Dendritic cell treated with granulocyte-macrophage colony-stimulating factor and Interleukin-4, amounts not matched to agents 40 ng/mL and 50 ng/mL, for 4 days (primary cell): ENCODE measurements around the gene STMP1.
"Not testable (repeated sequence)": the region's sequence is repeated elsewhere in the genome, so short reads cannot be mapped to it uniquely, and the experiment has no call there.

Source experiments
- H3K27ac Mint-ChIP-seq: one replicate; pipeline ENCODE4 v1.8.0; 2022; ENCODE audit warnings: mild to moderate bottlenecking, mixed read lengths
- H3K27me3 Mint-ChIP-seq: one replicate; pipeline ENCODE4 v1.8.0; 2022; ENCODE audit warnings: mild to moderate bottlenecking, mixed read lengths
- H3K36me3 Mint-ChIP-seq: one replicate; pipeline ENCODE4 v1.8.0; 2022; ENCODE audit warnings: low read depth, mixed read lengths
- H3K4me1 Mint-ChIP-seq: one replicate; pipeline ENCODE4 v1.8.0; 2022; ENCODE audit warnings: low read depth, mixed read lengths
- H3K4me3 Mint-ChIP-seq: one replicate; pipeline ENCODE4 v1.8.0; 2022; ENCODE audit warnings: mild to moderate bottlenecking, moderate library complexity, mixed read lengths
- H3K9me3 Mint-ChIP-seq: one replicate; pipeline ENCODE4 v1.8.0; 2022; ENCODE audit warnings: mixed read lengths
- intact Hi-C: fragments of 100-400 bp; cut with micrococcal nuclease; formaldehyde crosslinking; loops from one replicate; pipeline ENCODE4 v1.15.0; 2022

Gene STMP1

GRCh38 chr7:135670179-135670578 lies 7.9 kb downstream of the STMP1 start:
- Mint-ChIP-seq H3K36me3 (peaks cover 42% of the 10 kb centered on the region), H3K27ac (no peak overlapping the region)

DNA sequence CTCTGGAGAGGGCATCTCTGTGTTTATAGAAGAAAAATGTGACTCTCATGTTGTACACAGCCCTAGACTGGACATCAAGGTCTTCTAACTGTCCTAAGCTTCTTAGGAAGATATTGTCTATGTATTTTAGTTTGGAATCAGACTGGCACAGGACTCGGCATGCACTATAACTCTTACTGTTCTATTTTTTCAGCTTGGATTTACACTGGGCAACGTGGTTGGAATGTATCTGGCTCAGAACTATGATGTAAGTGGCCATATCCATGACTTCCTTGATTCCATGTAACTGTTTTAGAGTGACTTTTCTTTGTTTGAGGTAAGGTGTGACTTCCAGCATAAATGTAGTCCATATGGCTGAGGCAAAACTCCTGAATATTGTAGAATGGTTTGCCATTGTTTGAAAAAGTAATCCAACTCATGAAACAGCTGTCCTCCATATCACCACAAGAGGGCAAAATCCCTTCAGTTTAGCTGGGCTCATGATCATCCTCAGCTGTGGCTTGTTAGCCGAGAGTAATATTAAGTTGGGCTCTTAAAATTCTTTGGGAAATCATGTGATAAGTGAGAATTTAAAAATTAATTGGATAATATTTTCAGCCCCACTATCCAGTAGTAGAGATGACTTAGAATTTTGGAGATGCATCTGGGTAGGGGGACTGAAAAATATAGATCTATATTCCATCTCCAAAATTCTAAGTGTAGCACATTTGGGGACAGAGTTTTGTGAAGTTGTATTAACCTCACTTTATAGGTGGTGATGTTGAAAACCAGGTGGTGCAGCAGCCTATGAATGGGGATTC lies 10.4 kb downstream of the STMP1 start:
- intact Hi-C loops: no loop called here
- Mint-ChIP-seq H3K27me3 (no peaks in the 10 kb centered on the region), H3K4me1 (peaks cover 25% of the 10 kb centered on the region), H3K4me3 (no peak overlapping the region), H3K36me3 (peaks cover 56% of the 10 kb centered on the region), H3K27ac (no peak overlapping the region), H3K9me3 (no peaks in the 10 kb centered on the region)

More at GRCh38 chr7:135670179-135670578, 7.9 kb downstream of the STMP1 start:
- H3K4me1 Mint-ChIP-seq: peaks cover 43% of the 10 kb centered on the region
- H3K9me3 Mint-ChIP-seq: no peaks in the 10 kb centered on the region
- intact Hi-C loops: no loop called here
- H3K27me3 Mint-ChIP-seq: no peaks in the 10 kb centered on the region
- no peak overlapping the region for H3K4me3 Mint-ChIP-seq

DNA sequence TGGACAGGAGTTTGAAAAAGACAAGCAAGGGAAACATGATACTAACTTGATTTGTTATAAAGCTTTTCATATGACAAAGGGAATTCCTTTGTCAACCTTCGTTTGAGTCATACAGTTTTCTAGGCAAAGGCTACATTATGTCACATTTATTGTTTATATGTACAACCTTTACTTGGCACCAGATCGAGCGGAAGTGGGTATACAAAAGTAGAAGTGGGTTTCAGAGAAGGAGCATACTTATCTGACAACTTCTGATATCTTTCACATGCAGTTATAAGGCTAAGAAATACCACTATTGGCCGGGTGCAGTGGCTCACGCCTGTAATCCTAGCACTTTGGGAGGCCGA lies 11.0 kb downstream of the STMP1 start:
- no peaks in the 10 kb centered on the region for H3K9me3 Mint-ChIP-seq
- H3K36me3 Mint-ChIP-seq: peaks cover 59% of the 10 kb centered on the region
- peaks cover 22% of the 10 kb centered on the region for H3K4me1 Mint-ChIP-seq
- no peak overlapping the region for H3K4me3 Mint-ChIP-seq
- intact Hi-C loops: no loop called here
- H3K27ac Mint-ChIP-seq: no peak overlapping the region
- no peaks in the 10 kb centered on the region for H3K27me3 Mint-ChIP-seq

DNA sequence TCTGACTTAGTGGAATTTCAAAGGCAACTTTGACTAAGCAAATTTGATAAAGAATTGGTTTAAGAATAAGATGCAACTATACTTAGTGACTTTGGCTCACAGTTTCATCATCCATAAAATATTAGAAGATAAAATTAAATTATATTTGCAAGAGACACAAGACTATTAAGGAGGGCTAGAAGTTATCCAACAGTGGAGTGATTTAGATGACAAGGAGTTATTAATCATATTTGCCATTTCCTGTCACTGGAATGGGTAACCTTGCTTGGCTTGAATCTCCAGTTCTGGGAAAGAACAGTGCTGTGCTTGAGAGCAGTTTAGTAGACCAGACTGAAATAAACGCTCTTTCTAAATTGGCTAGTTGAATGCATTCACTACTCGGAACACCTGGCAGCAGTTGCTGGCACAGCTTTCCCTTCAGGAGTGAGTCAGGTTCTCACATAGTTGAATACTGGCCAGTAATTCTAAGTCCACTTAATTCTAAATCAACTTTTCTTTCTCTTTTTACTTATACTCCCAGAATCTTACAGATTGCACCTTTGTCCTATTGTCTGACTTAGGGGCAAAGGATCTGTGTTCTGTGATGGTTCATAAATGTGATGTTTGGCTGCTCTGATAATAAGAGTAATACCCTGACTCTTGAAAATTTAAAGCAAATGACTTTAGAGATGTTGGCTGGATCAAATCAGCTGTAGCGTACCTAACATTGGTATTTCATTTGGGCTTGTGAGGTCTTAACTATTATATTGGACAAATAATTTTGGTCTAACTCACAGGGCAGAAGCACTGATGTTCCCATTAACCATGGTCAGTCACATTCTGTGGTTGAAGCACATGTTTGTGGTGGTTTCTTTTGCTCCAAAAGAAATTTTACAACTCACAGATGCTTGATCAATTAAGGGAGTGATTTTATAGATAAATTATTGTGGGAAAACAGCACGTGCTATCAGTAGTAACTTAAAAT lies 16.6 kb downstream of the STMP1 start:
- intact Hi-C loops: no loop called here
- H3K4me3 Mint-ChIP-seq: no peak overlapping the region
- no peak overlapping the region for H3K27ac Mint-ChIP-seq
- H3K9me3 Mint-ChIP-seq: no peaks in the 10 kb centered on the region
- peaks cover 16% of the 10 kb centered on the region for H3K4me1 Mint-ChIP-seq
- peaks cover 76% of the 10 kb centered on the region for H3K36me3 Mint-ChIP-seq
- no peaks in the 10 kb centered on the region for H3K27me3 Mint-ChIP-seq

DNA sequence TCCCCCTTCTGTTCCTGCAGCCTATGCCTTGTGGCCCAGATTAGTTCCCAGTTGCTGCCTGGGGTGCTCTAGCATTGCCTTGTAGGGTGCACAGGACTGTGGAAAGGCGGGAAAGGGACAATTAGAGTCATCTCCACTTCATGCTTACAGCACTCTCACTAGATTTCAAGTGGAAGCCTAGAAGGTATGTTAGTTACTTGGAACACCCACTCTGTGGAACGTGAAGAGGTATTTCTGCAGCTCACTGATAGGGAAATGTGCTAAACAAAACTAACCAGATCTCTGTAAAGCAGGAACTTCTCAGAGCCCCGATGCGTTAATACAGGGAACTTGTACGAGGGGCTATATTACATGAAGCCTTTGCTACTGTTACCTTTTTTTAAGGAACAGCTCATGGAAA lies 19.4 kb downstream of the STMP1 start:
- Mint-ChIP-seq H3K4me3 (no peak overlapping the region), H3K36me3 (peaks cover 67% of the 10 kb centered on the region), H3K9me3 (no peaks in the 10 kb centered on the region), H3K4me1 (peaks cover 16% of the 10 kb centered on the region), H3K27ac (no peak overlapping the region), H3K27me3 (no peaks in the 10 kb centered on the region)
- intact Hi-C loops: no loop called here

DNA sequence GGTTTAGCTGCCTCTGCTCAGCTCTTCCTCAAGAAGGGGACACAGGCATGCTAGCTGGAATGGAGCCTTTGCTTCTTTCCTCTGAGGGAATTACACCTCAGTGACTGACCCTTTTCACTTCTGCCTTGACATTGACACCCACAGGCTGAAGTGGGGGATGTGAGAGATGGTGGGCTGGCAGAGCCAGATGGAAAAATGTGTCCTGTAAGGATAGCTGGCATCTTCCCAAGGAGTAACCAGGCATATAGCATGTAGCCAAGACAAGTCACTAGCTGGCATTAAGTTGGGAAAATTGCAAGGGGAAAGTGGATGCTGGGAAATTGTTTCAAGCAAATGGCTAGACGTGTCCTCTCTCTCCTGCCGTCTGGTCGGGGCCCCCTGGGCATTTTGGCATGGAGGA lies 19.9 kb downstream of the STMP1 start:
- H3K9me3 Mint-ChIP-seq: no peaks in the 10 kb centered on the region
- H3K27me3 Mint-ChIP-seq: no peaks in the 10 kb centered on the region
- no peak overlapping the region for H3K27ac Mint-ChIP-seq
- H3K4me3 Mint-ChIP-seq: no peak overlapping the region
- intact Hi-C loops: no loop called here
- H3K4me1 Mint-ChIP-seq: peaks cover 16% of the 10 kb centered on the region
- peaks cover 63% of the 10 kb centered on the region for H3K36me3 Mint-ChIP-seq

DNA sequence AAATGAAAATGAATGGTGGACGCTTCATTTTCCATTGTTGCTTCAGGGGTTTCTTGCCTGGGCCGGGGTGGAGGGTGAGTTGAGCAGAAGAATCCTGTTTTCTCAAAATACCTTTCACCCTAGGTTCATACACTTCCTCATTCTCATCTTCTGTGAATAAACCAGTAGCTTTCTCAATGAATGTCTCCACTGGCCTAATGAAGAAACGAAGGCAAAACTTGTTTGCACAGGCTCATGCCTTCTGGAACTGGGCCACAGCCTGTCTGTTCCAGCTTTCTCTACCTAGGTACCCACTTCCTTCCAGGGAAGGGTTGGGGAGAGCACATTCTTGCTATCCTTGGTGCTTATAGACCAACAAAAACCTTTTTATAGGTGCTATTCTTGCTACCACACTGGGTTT lies 21.3 kb downstream of the STMP1 start:
- Mint-ChIP-seq H3K9me3 (no peaks in the 10 kb centered on the region), H3K36me3 (peaks cover 49% of the 10 kb centered on the region), H3K4me3 (no peak overlapping the region), H3K27me3 (no peaks in the 10 kb centered on the region), H3K4me1 (peaks cover 16% of the 10 kb centered on the region), H3K27ac (no peak overlapping the region)
- intact Hi-C loops: no loop called here

DNA sequence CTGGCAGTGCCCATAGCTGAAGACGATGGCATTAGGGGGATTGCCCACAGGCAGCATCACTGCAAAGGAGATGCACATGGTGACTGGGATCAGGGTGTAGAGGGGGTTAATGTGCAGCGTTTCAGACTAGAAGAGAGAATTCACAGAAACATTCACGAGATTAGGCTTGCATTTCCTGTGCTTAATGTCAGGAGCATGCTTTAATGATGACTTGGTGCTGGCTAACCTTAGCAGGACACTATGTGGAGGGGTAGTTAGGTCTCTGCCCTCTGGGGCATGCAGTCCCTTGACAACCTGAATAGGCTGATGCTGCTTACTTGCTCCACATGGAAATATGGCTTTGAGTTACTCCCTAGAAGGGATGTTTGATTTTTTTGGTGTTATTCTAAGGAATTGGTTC lies 21.8 kb downstream of the STMP1 start:
- Mint-ChIP-seq H3K27me3 (no peaks in the 10 kb centered on the region), H3K36me3 (peaks cover 50% of the 10 kb centered on the region), H3K4me1 (peaks cover 16% of the 10 kb centered on the region), H3K27ac (no peak overlapping the region), H3K4me3 (no peak overlapping the region), H3K9me3 (no peaks in the 10 kb centered on the region)
- intact Hi-C loops: no loop called here

DNA sequence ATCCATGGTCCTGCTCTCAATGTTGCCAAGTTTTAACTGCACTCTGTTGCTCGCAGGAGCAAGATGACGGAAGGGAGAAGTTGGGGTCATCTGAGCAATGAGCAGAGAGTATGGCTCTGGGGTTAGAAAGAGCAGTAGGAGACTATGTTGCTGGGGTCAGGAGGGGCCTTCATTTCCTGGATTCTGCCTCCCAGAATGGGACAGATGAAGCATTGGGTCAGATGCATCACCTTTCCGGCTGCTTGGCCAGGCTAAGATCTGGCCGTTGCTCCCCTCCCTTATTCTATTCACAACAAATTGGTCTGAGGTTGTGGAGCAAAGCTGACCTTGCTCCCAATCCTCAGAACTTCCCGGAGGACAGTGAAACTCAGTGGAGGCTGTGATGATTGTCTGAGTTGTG lies 22.4 kb downstream of the STMP1 start:
- peaks cover 52% of the 10 kb centered on the region for H3K36me3 Mint-ChIP-seq
- no peak overlapping the region for H3K27ac Mint-ChIP-seq
- intact Hi-C loops: no loop called here
- H3K4me1 Mint-ChIP-seq: peaks cover 16% of the 10 kb centered on the region
- no peak overlapping the region for H3K4me3 Mint-ChIP-seq
- no peaks in the 10 kb centered on the region for H3K9me3 Mint-ChIP-seq
- H3K27me3 Mint-ChIP-seq: no peaks in the 10 kb centered on the region

GRCh38 chr7:135685306-135686084 lies 23.2 kb downstream of the STMP1 start:
- H3K4me1 Mint-ChIP-seq: peaks cover 16% of the 10 kb centered on the region
- intact Hi-C loops: no loop called here

GRCh38 chr7:135687466-135687865 lies 25.2 kb downstream of the STMP1 start:
- Mint-ChIP-seq H3K4me3 (no peak overlapping the region), H3K27ac (no peak overlapping the region), H3K36me3 (peaks cover 53% of the 10 kb centered on the region), H3K4me1 (peaks cover 15% of the 10 kb centered on the region), H3K27me3 (no peaks in the 10 kb centered on the region), H3K9me3 (no peaks in the 10 kb centered on the region)
- intact Hi-C loops: no loop called here

More at GRCh38 chr7:135685306-135686084, 23.2 kb downstream of the STMP1 start:
- Mint-ChIP-seq H3K27ac (no peak overlapping the region), H3K36me3 (peaks cover 53% of the 10 kb centered on the region), H3K9me3 (no peaks in the 10 kb centered on the region), H3K4me3 (no peak overlapping the region), H3K27me3 (no peaks in the 10 kb centered on the region)

DNA sequence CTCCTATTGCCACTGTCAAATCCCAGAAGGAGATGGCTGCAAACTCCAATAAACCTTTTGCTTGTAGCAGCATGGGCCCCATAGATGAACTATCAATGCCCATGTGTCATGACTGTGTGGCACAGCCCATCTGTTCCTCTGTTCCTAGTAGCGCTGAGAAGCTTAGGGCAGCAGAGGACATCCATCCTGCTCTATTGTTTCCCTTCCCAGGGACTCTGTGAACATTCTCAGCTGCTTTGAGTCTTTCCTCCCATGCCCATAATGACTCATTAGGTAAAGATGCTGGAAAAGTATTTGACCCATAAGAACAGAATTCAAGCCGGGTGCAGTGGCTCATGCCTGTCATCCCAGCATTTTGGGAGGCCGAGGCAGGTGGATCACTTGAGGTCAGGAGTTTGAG lies 28.3 kb downstream of the STMP1 start:
- no peak overlapping the region for H3K4me3 Mint-ChIP-seq
- H3K36me3 Mint-ChIP-seq: peaks cover 43% of the 10 kb centered on the region
- no peaks in the 10 kb centered on the region for H3K9me3 Mint-ChIP-seq
- no peaks in the 10 kb centered on the region for H3K27me3 Mint-ChIP-seq
- H3K4me1 Mint-ChIP-seq: peaks cover 11% of the 10 kb centered on the region
- no peak overlapping the region for H3K27ac Mint-ChIP-seq
- intact Hi-C loops: no loop called here

DNA sequence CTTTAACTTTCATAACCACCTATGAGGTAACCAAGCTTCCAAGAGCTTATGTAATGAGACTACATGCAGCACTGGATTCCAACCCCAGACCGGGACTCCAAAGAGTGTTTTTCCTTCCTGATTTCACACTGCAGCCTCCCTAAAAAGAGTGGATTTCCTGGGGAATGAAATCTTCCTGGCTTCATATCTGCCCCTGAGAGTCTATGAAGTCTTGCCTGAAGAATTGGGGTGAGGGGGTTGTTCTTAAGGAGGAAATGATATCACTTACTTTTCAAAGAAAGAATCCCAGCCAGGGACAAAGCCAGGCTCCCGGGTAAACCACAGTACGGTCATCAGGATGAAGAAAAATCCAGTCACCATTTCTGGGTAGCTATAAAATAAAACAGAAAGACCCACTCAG lies 29.7 kb downstream of the STMP1 start:
- Mint-ChIP-seq H3K9me3 (no peaks in the 10 kb centered on the region), H3K27me3 (no peaks in the 10 kb centered on the region), H3K36me3 (peaks cover 41% of the 10 kb centered on the region), H3K4me3 (no peak overlapping the region), H3K27ac (no peak overlapping the region), H3K4me1 (peaks cover 17% of the 10 kb centered on the region)
- intact Hi-C loops: no loop called here

GRCh38 chr7:135692606-135693005 lies 30.3 kb downstream of the STMP1 start:
- Mint-ChIP-seq H3K4me1 (peaks cover 21% of the 10 kb centered on the region), H3K36me3 (peaks cover 41% of the 10 kb centered on the region)
- H3K9me3 Mint-ChIP-seq, H3K27me3 Mint-ChIP-seq, H3K27ac Mint-ChIP-seq, H3K4me3 Mint-ChIP-seq, intact Hi-C loops: not testable (repeated sequence)
